Muscle of arm (tissue), 14 donors: ENCODE results near the gene KIAA1671. TPM values are rescaled to one million over a fixed set of nuclear protein-coding genes. Genes with fewer than 3 reads are reported as not detected.
"Not testable (repeated sequence)": the region's sequence is repeated elsewhere in the genome, so short reads cannot be mapped to it uniquely, and the experiment has no call there.

Source experiments
- DNase-seq: peaks from one replicate; pipeline ENCODE4 v3.0.0-alpha.2; 2013
- long read RNA-seq, 11 donors: transcript quantifications; one replicate each; lab custom pipeline, GENCODE V29; 2026
- polyA plus RNA-seq, 12 donors: library from polyadenylated mRNA; unstranded; fragments of 120-200 nt; gene quantifications; one replicate each; pipeline ENCODE4 v1.2.1, GENCODE V29; 2013; ENCODE audit not compliant: insufficient read length in 12 of 12

The KIAA1671 gene
- 10 to 100 TPM in 11 of 12 donors, not detected in 1; 22.8 to 48.6 (median 33.3) TPM for polyA plus RNA-seq
- long read RNA-seq, donor 1: 0 reads
- long read RNA-seq, donor 2, full-length matches to known transcripts: 4 of 22 reads
- long read RNA-seq, donor 2, partial matches to known transcripts: 13 of 22 reads
- long read RNA-seq, donor 2, other reads (novel, unspliced or antisense): 5 of 22 reads
- long read RNA-seq, donor 3, full-length matches to known transcripts: 4 of 4 reads
- long read RNA-seq, donor 3, partial matches to known transcripts: 0 of 4 reads
- long read RNA-seq, donor 3, other reads (novel, unspliced or antisense): 0 of 4 reads
- long read RNA-seq, donor 4, full-length matches to known transcripts: 3 of 3 reads
- long read RNA-seq, donor 4, partial matches to known transcripts: 0 of 3 reads
- long read RNA-seq, donor 4, other reads (novel, unspliced or antisense): 0 of 3 reads
- long read RNA-seq, donor 5, full-length matches to known transcripts: 12 of 63 reads
- long read RNA-seq, donor 5, partial matches to known transcripts: 51 of 63 reads
- long read RNA-seq, donor 5, other reads (novel, unspliced or antisense): 0 of 63 reads
- long read RNA-seq, donor 6, full-length matches to known transcripts: 5 of 5 reads
- long read RNA-seq, donor 6, partial matches to known transcripts: 0 of 5 reads
- long read RNA-seq, donor 6, other reads (novel, unspliced or antisense): 0 of 5 reads
- long read RNA-seq, donor 7, full-length matches to known transcripts: 1 of 1 reads
- long read RNA-seq, donor 7, partial matches to known transcripts: 0 of 1 reads
- long read RNA-seq, donor 7, other reads (novel, unspliced or antisense): 0 of 1 reads
- long read RNA-seq, donor 8, full-length matches to known transcripts: 5 of 20 reads
- long read RNA-seq, donor 8, partial matches to known transcripts: 10 of 20 reads
- long read RNA-seq, donor 8, other reads (novel, unspliced or antisense): 5 of 20 reads
- long read RNA-seq, donor 9, full-length matches to known transcripts: 2 of 2 reads
- long read RNA-seq, donor 9, partial matches to known transcripts: 0 of 2 reads
- long read RNA-seq, donor 9, other reads (novel, unspliced or antisense): 0 of 2 reads
- long read RNA-seq, donor 10, full-length matches to known transcripts: 9 of 9 reads
- long read RNA-seq, donor 10, partial matches to known transcripts: 0 of 9 reads
- long read RNA-seq, donor 10, other reads (novel, unspliced or antisense): 0 of 9 reads
- long read RNA-seq, donor 11, full-length matches to known transcripts: 1 of 7 reads
- long read RNA-seq, donor 11, partial matches to known transcripts: 6 of 7 reads
- long read RNA-seq, donor 11, other reads (novel, unspliced or antisense): 0 of 7 reads

DNA sequence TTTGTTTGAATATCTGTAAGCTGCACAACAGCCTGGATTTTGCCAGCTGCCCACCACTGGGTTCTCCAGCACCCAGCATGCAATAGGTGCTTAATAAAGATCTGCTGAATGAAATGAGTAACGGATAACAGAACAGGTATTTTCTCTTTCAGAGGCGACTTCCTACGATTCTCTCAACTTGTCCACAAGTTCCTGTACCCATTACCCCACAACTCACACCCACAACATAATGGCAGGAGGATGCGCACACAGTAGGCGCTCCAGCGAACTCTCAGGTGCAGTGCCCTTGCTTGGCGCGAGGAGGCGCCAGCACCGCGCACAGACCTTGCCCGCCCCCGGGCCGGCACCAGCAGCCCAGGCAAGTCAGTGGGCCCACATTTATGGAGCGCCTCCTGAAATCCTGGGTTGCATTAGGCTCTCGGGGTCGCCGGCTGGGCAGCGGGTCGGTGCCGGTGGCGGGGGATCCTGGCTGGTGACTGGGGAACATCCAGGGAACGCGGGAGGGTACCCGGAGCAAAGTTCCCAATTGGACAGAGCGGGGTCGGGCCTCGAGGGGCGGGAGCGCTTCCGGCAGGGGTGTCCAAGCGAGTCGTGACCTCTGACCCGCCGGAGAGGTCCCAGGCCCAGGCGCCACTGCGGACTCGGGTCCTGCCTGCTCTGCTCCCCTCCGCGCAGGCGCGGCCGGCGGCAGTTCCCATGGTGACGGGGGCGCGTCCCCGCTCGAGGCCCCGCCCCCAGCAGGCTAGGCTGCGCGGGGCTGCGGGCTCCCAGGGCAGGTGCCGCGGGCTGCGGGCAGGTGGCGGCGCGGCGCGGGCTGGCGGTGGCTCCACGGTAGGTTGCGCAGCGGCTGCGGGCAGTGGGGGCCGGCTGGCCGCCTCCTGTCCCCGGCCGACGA is at the start of gene KIAA1671:
KIAA1671 (plus strand) TSS at position 775 of the 895 bp plus-strand sequence. CDS start 75,284 bp downstream, outside the sequence.
- DNase-seq: peak; percentile 77

- no peak for DNase-seq
These were observed 46.6 kb upstream of the KIAA1671 start for GRCh38 chr22:24905909-24906308.

DNA sequence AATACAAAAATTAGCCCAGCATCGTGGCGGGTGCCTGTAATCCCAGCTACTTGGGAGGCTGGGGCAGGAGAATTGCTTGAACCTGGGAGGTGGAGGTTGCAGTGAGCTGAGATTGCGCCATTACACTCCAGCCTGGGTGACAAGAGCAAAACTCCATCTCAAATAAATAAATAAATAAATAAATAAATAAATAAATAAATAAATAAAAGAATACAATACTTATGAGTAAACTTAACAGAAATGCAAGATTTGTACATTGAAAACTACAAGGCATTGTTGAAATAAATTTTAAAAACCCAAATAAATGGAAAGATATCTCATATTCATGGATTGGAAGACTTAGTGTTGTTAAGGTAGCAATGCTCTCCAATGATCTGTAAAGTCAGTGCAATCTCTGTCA is 45.4 kb upstream of the KIAA1671 start:
- not testable (repeated sequence) for DNase-seq

DNA sequence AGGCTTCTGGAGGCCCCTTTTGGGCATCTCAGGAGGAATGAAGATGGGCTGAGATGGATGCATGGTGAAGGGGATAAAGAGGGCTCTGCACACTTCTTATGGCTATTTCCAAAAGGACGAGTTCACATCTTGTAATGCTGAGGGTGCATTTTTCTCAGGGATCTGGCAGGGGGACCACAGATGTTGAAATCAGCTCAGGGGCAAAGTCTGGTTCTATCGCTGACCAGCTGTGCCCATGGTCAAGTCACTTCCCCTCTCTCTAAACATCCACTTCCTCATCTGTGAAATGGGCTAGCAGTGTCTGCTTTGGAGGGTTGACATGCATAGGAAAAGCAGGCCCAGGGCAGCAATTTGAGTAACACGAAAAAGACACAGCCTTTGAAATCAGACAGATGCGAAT is 32.5 kb upstream of the KIAA1671 start:
- DNase-seq: no peak

GRCh38 chr22:24925586-24926427 is 26.7 kb upstream of the KIAA1671 start:
- DNase-seq: no peak

DNA sequence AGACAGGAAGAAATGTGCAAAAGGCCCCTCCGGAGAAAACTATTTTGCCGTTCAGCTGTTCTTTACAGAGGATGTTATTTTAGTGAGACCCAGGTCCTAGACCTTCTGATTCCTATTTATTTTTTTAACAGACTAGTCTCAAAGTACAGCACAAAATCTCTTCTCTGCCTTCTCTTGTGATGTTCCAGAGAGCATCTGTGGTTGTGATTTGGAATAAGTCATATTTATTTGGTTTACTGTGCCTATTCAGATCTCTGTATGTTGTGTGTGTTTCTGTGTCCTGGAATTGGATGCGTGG is 26.1 kb upstream of the KIAA1671 start:
- no peak for DNase-seq

DNA sequence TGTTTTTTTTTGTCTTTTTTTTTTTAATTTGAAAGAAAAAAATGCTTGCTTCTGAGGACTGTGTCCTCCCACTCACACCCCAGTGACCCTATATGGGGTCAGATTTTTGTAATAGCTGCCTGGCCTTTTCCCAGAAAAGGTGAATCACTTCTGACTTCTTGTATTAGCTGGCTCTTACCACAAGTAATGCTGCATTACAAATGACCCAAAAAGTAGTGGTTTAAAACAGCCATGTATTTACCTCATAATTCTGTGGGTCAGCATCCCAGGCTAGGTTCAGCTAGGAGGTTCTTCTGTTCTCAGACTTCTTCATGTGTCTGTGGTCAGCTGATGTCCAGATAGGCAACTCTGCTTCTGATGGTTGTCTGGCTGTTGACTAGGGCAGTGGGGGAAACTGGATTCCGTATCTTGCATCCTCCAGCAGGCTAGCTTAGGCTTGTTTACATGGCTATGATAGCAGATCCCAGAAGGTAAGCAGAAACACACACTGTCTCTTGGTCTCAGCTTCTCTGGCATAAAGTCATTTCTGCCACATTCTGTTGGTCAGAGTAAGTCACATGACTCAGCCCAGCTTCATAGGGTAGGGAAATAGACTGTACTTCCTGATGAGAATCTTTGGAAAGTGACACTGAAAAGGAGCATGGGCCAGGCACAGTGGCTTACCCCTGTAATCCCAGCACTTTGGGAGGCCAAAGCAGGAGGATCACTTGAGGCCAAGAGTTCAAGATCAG is 25.5 kb upstream of the KIAA1671 start:
- DNase-seq: no peak

DNA sequence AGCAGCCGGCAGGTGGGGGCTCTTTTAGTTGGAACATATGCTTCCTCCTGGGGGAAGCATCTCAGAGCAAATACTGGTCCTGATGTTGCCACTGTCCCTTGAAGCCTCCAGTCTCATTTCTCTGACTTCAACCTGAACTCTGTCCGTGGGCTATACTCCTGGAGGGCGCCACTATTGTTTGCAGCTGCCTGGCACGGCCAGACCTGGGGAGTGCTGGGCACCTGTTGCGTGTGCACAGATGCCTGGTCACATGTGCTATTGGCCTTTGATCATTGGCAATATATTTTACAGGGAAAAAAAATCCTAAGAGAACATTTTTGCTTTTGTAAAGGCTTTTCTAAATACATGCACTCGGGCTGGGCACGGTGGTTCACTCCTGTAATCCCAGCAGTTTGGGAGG is 24.2 kb upstream of the KIAA1671 start:
- no peak for DNase-seq

GRCh38 chr22:24930678-24931077 is 21.8 kb upstream of the KIAA1671 start:
- DNase-seq: no peak

- DNase-seq: no peak
These were observed 16.6 kb upstream of the KIAA1671 start for GRCh38 chr22:24935771-24936483.

- DNase-seq: no peak
These were observed 15.4 kb upstream of the KIAA1671 start for GRCh38 chr22:24937114-24937513.

DNA sequence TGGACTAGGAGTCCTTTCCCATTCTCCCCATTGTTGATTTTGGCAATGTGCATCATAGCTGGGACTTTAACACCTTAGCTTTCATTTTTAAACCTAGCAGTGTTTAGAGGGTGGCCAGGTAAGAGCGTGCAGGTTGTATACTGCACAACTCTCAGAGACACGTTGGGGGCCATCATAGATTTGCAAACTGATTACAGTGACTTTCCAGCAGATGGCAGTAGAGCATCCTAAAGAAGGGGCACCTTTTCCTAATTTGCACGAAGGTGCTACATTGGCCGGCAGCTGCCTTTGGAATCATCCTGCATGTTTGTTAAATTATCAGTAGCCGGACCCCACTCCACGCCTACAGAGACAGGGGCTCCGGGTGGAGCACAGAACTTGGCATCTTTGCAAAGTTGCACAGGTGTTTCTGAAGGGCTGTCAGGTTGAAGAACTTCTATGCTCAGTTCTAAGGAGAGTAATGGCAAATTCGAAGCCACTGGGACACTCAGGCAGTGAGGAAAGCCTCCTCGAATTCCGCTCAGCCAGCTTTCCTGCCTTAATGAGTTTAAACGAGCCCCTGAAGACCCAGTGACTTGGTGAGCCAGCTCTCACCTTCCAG is 13.7 kb upstream of the KIAA1671 start:
- DNase-seq: no peak

- no peak for DNase-seq
These were observed 10.2 kb upstream of the KIAA1671 start for GRCh38 chr22:24942301-24942700.

- no peak for DNase-seq
These were observed 8.1 kb upstream of the KIAA1671 start for GRCh38 chr22:24944217-24944937.

GRCh38 chr22:24945430-24945829 is 7.1 kb upstream of the KIAA1671 start:
- no peak for DNase-seq

DNA sequence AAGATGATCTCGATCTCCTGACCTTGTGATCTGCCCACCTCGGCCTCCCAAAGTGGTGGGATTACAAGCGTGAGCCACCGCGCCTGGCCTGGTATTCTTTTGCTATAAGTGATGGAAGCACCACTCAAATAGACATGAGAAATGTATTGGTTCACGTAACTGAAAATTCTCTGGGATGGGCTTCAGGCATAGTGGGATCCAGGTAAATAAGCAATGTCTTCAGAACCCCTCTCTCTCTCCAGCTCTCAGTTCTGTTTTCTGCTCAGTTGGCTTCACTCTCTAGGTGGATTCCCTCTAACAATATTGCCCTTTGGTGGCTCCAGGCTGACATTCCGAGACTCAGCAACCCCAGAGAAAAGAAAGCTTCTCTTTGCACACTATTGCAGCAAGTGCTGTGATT is 5.1 kb upstream of the KIAA1671 start:
- no peak for DNase-seq

GRCh38 chr22:24947881-24948280 is 4.6 kb upstream of the KIAA1671 start:
- no peak for DNase-seq
